HG03064 (cell line): ENCODE measurements around the gene TRIM44.

Experiments
- ATAC-seq: cut with Tn5 transposase; IDR thresholded peaks from one replicate; pipeline ENCODE4 v1.9.1; 2021; ENCODE audit warnings: low read depth; ENCODE audit not compliant: unreplicated experiment

TRIM44 gene

GRCh38 chr11:35783809-35784208 is 121.2 kb downstream of the TRIM44 start:
- ATAC-seq: no peak

GRCh38 chr11:35784699-35785098 is 122.1 kb downstream of the TRIM44 start:
- no peak for ATAC-seq

GRCh38 chr11:35785287-35786167 is 123.0 kb downstream of the TRIM44 start:
- ATAC-seq: peak; percentile 59

GRCh38 chr11:35786188-35786587 is 123.6 kb downstream of the TRIM44 start:
- no peak for ATAC-seq

GRCh38 chr11:35787013-35787504 is 124.5 kb downstream of the TRIM44 start:
- no peak for ATAC-seq

GRCh38 chr11:35787626-35788025 is 125.1 kb downstream of the TRIM44 start:
- no peak for ATAC-seq

GRCh38 chr11:35791088-35791958 is 128.7 kb downstream of the TRIM44 start:
- ATAC-seq: no peak

GRCh38 chr11:35792148-35792845 is 129.7 kb downstream of the TRIM44 start:
- ATAC-seq: no peak

- ATAC-seq: no peak
These were observed 130.2 kb downstream of the TRIM44 start for GRCh38 chr11:35792846-35793192.

- no peak for ATAC-seq
These were observed 131.8 kb downstream of the TRIM44 start for GRCh38 chr11:35794333-35794732.

- no peak for ATAC-seq
These were observed 132.3 kb downstream of the TRIM44 start for GRCh38 chr11:35794850-35795249.

- no peak for ATAC-seq
These were observed 134.0 kb downstream of the TRIM44 start for GRCh38 chr11:35796562-35796961.

- no peak for ATAC-seq
These were observed 135.8 kb downstream of the TRIM44 start for GRCh38 chr11:35798423-35798822.

- ATAC-seq: no peak
These were observed 136.4 kb downstream of the TRIM44 start for GRCh38 chr11:35798983-35799382.

GRCh38 chr11:35799655-35800054 is 137.1 kb downstream of the TRIM44 start:
- no peak for ATAC-seq

GRCh38 chr11:35800970-35801953 is 138.7 kb downstream of the TRIM44 start:
- peak; percentile 83 for ATAC-seq

- no peak for ATAC-seq
These were observed 139.6 kb downstream of the TRIM44 start for GRCh38 chr11:35802221-35802620.

GRCh38 chr11:35802672-35803071 is 140.1 kb downstream of the TRIM44 start:
- no peak for ATAC-seq

GRCh38 chr11:35803115-35803514 is 140.5 kb downstream of the TRIM44 start:
- ATAC-seq: no peak
